GM19463 (cell line): ENCODE measurements around the gene FER.
"Not testable (repeated sequence)": the region's sequence is repeated elsewhere in the genome, so short reads cannot be mapped to it uniquely, and the experiment has no call there.

Experiments used
- ATAC-seq: cut with Tn5 transposase; IDR thresholded peaks from one replicate; pipeline ENCODE4 v1.9.1; 2021; ENCODE audit warnings: mild to moderate bottlenecking, moderate library complexity; ENCODE audit not compliant: unreplicated experiment

The FER gene

GRCh38 chr5:108747774-108748400, at the start of gene FER:
TSS of gene FER (plus strand) at chr5:108747897. CDS start at chr5:108798183, 50,286 bp downstream.
- ATAC-seq: peak; percentile 20

GRCh38 chr5:108700388-108700787, 47.3 kb upstream of the FER start:
- not testable (repeated sequence) for ATAC-seq

GRCh38 chr5:108700930-108701329, 46.8 kb upstream of the FER start:
- ATAC-seq: no peak

DNA sequence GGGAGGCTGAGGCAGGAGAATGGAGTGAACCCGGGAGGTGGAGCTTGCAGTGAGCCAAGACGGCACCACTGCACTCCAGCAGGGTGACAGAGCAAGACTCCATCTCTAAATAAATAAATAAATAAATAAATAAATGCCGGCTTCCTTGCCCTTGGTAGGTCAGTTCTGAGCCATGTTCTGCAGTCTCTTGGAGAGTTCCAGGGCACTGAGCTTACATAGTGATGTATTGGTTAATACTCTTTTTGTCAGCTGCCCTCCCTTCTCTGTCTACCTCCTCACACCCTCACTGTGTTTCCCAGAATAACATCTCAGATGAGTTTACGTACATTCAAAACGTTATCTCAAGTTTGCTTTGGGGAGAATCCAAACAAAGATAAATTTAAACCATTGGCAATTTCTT, 45.2 kb upstream of the FER start:
- no peak for ATAC-seq

- no peak for ATAC-seq
Measured at GRCh38 chr5:108703313-108703712, 44.4 kb upstream of the FER start.

GRCh38 chr5:108707141-108707540, 40.6 kb upstream of the FER start:
- ATAC-seq: no peak

DNA sequence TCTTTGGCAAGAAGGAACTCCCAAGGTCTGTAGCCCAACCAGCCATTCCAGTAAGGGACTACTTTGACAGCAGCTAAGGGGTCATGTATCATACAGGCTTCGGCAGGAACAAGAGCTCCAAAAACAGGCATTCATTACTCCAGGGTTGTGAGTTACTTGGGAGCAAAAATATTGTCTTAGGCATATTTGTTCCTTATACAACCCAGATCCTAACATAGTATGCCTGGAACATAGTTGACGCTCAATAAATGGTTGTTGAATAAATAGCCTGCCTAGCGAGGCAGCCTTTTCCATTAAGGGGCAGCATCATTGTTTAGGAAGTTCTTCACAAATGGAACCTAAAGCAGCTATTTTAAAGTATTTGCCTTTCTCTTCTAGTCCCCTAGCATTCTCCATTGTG, 35.8 kb upstream of the FER start:
- ATAC-seq: no peak

- ATAC-seq: no peak
Measured at GRCh38 chr5:108715408-108715807, 32.3 kb upstream of the FER start.

DNA sequence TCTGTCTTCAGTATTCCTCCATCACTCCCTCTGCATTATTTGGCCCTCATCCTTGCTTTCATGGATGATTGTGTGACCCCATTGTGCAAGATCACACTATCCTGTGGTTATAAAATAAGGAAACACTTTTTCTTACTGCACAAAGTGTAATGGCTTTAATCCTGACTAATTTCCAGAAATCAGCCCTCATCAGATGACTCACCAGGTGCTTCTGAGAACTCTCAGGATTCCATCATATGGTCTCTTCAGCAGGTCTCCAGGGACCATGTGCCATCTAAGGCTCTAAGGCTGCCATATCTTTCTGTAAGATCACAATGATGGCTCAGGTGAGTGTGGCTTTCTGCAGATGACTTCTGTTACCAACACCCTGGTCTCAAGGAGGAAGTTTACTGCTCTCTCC, 27.3 kb upstream of the FER start:
- ATAC-seq: peak; percentile 98

- ATAC-seq: no peak
Measured at GRCh38 chr5:108726446-108727235, 21.1 kb upstream of the FER start.

- ATAC-seq: no peak
Measured at GRCh38 chr5:108727236-108727650, 20.5 kb upstream of the FER start.

DNA sequence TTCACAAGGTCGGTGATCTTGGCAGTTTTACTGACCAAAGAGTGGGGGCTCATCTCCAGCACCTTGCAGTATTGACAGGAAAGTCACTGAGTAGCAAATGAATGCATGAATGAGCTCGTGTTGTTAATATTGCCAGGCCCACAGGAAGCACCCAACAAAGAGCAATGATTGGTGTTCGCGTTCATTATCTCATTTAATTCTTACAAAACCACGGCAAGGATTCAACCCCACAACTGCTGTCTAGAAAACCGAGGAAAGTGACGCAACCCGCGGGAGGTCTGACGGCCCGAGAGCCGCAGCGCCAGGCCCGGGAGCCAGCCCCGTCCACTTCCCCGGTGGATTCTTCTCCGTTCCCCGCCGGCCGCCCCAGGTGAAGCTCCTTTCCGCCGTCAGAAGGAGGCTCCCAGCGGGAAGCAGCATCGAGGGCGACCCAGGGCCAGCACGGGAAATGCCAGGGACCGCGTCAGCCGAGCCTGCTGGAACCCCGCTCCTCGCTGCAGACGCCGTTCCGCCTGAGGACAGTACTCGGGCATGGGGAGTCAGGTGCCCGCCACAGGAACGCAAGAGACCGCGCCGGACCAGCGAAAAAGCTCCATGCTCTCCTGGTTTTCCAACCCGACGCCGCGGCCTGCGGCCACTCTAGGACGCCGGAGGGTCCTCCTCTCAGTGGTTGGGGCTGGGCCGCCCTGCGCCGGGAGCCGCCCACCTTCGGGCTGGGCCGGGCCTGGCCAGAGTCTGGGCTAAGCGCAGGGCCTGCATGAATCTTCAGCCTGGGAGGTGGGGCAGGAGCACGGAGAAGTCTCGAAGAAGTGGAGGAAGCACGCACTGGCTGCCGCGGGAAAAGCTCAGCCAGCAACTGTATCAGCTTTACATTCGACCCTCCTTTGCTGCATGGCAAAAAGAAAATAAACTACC, 19.8 kb upstream of the FER start:
- ATAC-seq: peak; percentile 79

- peak; percentile 28 for ATAC-seq
Measured at GRCh38 chr5:108728566-108729241, 19.0 kb upstream of the FER start.

DNA sequence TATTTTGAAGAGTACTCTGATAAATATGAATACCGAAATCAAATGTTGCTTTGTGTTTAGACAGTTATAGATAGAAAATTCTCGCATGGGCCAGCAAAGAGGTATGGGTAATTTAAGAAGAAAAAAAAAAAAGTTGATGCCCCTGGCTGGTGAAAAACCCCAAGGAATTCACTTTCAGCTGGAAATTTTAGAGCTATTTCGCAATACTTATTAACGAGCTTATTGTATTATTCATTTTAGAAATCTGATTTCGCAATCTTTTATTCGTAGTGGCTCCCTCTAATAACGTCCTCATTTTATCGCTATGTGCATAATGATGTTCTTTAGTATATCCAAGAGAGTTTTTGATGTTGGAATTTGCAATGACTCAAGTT, 18.5 kb upstream of the FER start:
- ATAC-seq: no peak

GRCh38 chr5:108730617-108731340, 16.9 kb upstream of the FER start:
- ATAC-seq: peak; percentile 46

GRCh38 chr5:108735790-108736189, 11.9 kb upstream of the FER start:
- ATAC-seq: no peak

DNA sequence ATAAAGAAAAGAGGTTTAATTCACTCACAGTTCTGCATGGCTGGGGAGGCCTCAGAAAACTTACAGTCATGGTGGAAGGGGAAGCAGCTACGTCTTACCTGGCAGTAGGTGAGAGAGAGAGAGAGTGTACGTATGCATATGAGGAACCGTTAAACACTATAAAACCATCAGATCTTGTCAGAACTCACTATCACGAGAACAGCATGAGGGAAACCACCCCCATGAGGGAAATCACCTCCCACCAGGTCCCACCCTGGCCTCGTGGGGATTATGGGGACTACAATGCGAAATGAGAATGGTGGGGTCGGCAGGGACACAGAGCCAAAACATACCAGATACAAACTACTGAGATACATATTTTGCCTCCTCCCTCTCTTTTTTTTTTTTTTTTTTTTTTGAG, 10.8 kb upstream of the FER start:
- ATAC-seq: no peak

GRCh38 chr5:108739376-108739775, 8.3 kb upstream of the FER start:
- ATAC-seq: no peak

DNA sequence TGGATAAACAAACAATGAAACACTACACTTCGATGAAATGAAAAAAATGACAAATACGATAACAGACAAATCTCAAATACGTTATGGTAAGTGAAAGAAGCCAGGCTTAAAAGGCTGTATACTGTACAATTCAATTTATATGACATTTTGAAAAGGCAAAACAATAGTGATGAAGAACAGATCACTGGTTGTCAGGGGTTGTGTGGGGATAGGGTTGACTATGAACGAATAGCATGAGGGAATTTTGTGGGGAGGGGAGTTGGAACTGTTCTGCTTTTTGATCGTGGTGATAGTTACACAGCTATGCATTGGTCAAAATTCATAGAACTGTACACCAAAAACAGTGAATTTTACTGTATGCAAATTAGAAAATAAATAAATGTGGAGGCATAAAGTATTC, 7.8 kb upstream of the FER start:
- no peak for ATAC-seq

DNA sequence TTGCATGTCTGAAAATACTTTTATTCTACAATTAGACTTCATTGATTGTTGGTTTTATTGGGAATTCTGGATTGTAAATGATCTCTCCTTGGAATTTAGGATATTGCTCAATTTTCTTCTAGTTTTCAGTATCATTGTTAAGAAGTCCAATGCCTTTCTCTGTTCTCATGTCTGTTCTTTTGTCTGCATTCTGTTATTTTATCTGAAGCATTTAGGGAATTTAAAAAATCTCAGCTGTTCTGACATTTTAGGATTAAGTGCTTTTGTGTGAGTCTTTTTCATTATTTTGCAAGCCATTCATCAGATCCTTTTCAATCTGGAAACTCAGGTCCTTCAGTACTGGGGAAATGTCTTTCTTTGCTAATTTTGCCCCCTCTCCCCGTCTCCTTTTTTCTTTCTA, 4.4 kb upstream of the FER start:
- ATAC-seq: no peak
